ENCODE measurements around the gene ATP4A. TPM values are rescaled to one million over a fixed set of nuclear protein-coding genes. Genes with fewer than 3 reads are reported as not detected.
A peak's percentile ranks its signal among the peaks of the same experiment; 100 is the strongest.

The ATP4A gene
- total and polyA plus RNA-seq, 9 of the 15 experiments (the other 6 are each of a cell fraction or from before 2014, with no cell fraction given) = 0.15 TPM; not detected in 8

DNA sequence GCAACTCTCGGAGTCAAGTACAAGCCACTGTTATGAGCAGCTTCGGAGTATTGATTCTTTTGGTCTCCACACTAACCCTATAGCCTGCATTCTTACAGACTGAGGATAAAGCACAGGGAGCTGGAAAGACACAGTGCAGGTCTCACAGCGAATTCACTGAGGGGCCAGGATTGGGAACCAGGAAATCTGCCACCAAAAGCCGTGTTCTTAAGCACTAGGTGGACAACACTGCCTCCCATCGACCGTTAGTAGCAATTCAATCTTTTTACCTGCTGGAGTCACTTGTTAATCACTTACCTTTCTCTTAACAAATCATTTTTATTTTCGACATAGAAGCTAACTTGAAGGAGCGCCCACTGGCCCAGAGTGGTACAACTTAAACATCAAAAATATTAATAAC, 28.8 kb upstream of the ATP4A start (continued):
- TF ChIP-seq PTTG1 (tag; IDR thresholded peaks at IDR 0.05; ENCODE audit: low read depth) = no peak
- TF ChIP-seq, protein P1, sequence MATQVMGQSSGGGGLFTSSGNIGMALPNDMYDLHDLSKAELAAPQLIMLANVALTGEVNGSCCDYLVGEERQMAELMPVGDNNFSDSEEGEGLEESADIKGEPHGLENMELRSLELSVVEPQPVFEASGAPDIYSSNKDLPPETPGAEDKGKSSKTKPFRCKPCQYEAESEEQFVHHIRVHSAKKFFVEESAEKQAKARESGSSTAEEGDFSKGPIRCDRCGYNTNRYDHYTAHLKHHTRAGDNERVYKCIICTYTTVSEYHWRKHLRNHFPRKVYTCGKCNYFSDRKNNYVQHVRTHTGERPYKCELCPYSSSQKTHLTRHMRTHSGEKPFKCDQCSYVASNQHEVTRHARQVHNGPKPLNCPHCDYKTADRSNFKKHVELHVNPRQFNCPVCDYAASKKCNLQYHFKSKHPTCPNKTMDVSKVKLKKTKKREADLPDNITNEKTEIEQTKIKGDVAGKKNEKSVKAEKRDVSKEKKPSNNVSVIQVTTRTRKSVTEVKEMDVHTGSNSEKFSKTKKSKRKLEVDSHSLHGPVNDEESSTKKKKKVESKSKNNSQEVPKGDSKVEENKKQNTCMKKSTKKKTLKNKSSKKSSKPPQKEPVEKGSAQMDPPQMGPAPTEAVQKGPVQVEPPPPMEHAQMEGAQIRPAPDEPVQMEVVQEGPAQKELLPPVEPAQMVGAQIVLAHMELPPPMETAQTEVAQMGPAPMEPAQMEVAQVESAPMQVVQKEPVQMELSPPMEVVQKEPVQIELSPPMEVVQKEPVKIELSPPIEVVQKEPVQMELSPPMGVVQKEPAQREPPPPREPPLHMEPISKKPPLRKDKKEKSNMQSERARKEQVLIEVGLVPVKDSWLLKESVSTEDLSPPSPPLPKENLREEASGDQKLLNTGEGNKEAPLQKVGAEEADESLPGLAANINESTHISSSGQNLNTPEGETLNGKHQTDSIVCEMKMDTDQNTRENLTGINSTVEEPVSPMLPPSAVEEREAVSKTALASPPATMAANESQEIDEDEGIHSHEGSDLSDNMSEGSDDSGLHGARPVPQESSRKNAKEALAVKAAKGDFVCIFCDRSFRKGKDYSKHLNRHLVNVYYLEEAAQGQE (IDR thresholded peaks at IDR 0.05; ENCODE audit: borderline replicate concordance) = peak; percentile 44; the same call in 1 of the 2 replicates
- TF ChIP-seq, protein P1 (CRISPR knock-in tag; IDR thresholded peaks at IDR 0.05; ENCODE audit: low read depth) = no peak
- no peak for TF ChIP-seq ZNF253 (CRISPR knock-in tag; conservative IDR thresholded peaks at IDR 0.05)
- no peak for TF ChIP-seq PTBP1 (IDR thresholded peaks at IDR 0.05; ENCODE audit: low read depth, low read length)

All from K562 (cell line).